CD14-positive monocyte (primary cell): Measurements from ENCODE around the gene FHOD3. TPM values are rescaled to one million over a fixed set of nuclear protein-coding genes. Genes with fewer than 3 reads are reported as not detected.

ENCODE experiments used
- DNase-seq, 3 donors: peaks; one replicate each; pipeline ENCODE4 v3.0.0-alpha.2; 2011 to 2022
- H2AFZ ChIP-seq: 2 replicates; pipeline ENCODE4 v1.6.0; 2012; ENCODE audit warnings: mild to moderate bottlenecking, low read depth, low read length, inconsistent platforms; ENCODE audit not compliant: insufficient read depth, poor library complexity, severe bottlenecking
- H3K27ac ChIP-seq, 2 donors: 1 replicate in 1 of 2; 2 replicates in 1 of 2; pipeline ENCODE4 v1.5.1; 2012 to 2013; ENCODE audit warnings: low read length in 2 of 2, control low read depth in 1 of 2, inconsistent platforms in 1 of 2, low read depth in 1 of 2, mild to moderate bottlenecking in 1 of 2
- H3K27me3 ChIP-seq, 2 donors: one replicate each; pipeline versions ENCODE4 v1.6.0 to v1.6.1; 2011 to 2013; ENCODE audit warnings: low read length in 2 of 2; ENCODE audit not compliant: control insufficient read depth in 2 of 2, insufficient read depth in 2 of 2
- H3K36me3 ChIP-seq, 2 donors: replicated peaks in 1 of 2; 1 replicate in 1 of 2; 2 replicates in 1 of 2; pipeline versions ENCODE4 v1.5.1 to v1.6.1; 2012 to 2013; ENCODE audit warnings: low read length in 2 of 2, control low read depth in 1 of 2, inconsistent platforms in 1 of 2, mild to moderate bottlenecking in 1 of 2; ENCODE audit not compliant: insufficient read depth in 2 of 2, control insufficient read depth in 1 of 2
- H3K4me1 ChIP-seq, 2 donors: 1 replicate in 1 of 2; 2 replicates in 1 of 2; pipeline versions ENCODE4 v1.5.1 to v1.6.1; 2012 to 2013; ENCODE audit warnings: low read length in 2 of 2, control low read depth in 1 of 2, inconsistent platforms in 1 of 2, mild to moderate bottlenecking in 1 of 2, moderate library complexity in 1 of 2; ENCODE audit not compliant: insufficient read depth in 2 of 2, control insufficient read depth in 1 of 2
- H3K4me2 ChIP-seq: replicated peaks from 2 replicates; pipeline ENCODE3; 2012; ENCODE audit warnings: low read length, moderate library complexity, mild to moderate bottlenecking; ENCODE audit not compliant: poor library complexity, severe bottlenecking; ENCODE audit errors: extremely low read depth
- H3K4me3 ChIP-seq, 3 experiments: fragments of 200-600 bp in 1 of 3; sonication (generic) in 1 of 3; replicated peaks in 1 of 3; 1 replicate in 2 of 3; 2 replicates in 1 of 3; pipeline ENCODE4 v1.5.1; 2011 to 2013; ENCODE audit warnings: low read length in 3 of 3, mild to moderate bottlenecking in 3 of 3, control low read depth in 2 of 3, low read depth in 2 of 3, inconsistent platforms in 1 of 3, moderate library complexity in 1 of 3
- H3K79me2 ChIP-seq: 2 replicates; pipeline ENCODE4 v1.6.0; 2012; ENCODE audit warnings: mild to moderate bottlenecking, control low read depth, inconsistent platforms, low read length, moderate library complexity; ENCODE audit not compliant: insufficient read depth
- H3K9ac ChIP-seq: 2 replicates; pipeline ENCODE4 v1.6.0; 2017; ENCODE audit warnings: low read length, mild to moderate bottlenecking; ENCODE audit not compliant: insufficient read depth, poor library complexity, severe bottlenecking
- H3K9me3 ChIP-seq, 2 donors: replicated peaks in 1 of 2; 1 replicate in 1 of 2; 2 replicates in 1 of 2; pipeline versions ENCODE4 v1.5.1 to v1.6.1; 2012 to 2013; ENCODE audit warnings: low read length in 2 of 2, control low read depth in 1 of 2; ENCODE audit not compliant: control insufficient read depth in 1 of 2, insufficient read depth in 1 of 2
- H4K20me1 ChIP-seq: 2 replicates; pipeline ENCODE4 v1.6.0; 2012; ENCODE audit warnings: mild to moderate bottlenecking, low read length, control low read depth, moderate library complexity; ENCODE audit not compliant: insufficient read depth
- H3K27ac Mint-ChIP-seq, 7 donors: one replicate each; pipeline ENCODE4 v1.8.0; 2020; ENCODE audit warnings: mild to moderate bottlenecking in 7 of 7, mixed read lengths in 7 of 7, moderate library complexity in 6 of 7, inconsistent platforms in 2 of 7
- H3K27me3 Mint-ChIP-seq, 3 donors: one replicate each; pipeline ENCODE4 v1.8.0; 2021 to 2022; ENCODE audit warnings: low read depth in 3 of 3, mild to moderate bottlenecking in 3 of 3, mixed read lengths in 3 of 3, moderate library complexity in 3 of 3, inconsistent platforms in 1 of 3
- H3K36me3 Mint-ChIP-seq, 2 donors: one replicate each; pipeline ENCODE4 v1.8.0; 2020; ENCODE audit warnings: mixed read lengths in 2 of 2, inconsistent platforms in 1 of 2, mild to moderate bottlenecking in 1 of 2
- H3K4me1 Mint-ChIP-seq: one replicate; pipeline ENCODE4 v1.8.0; 2020; ENCODE audit warnings: mild to moderate bottlenecking, mixed read lengths
- H3K4me3 Mint-ChIP-seq, 2 donors: one replicate each; pipeline ENCODE4 v1.8.0; 2020; ENCODE audit warnings: mild to moderate bottlenecking in 2 of 2, mixed read lengths in 2 of 2, moderate library complexity in 1 of 2
- H3K9me3 Mint-ChIP-seq, 7 donors: one replicate each; pipeline ENCODE4 v1.8.0; 2020 to 2022; ENCODE audit warnings: mixed read lengths in 7 of 7, mild to moderate bottlenecking in 6 of 7, moderate library complexity in 6 of 7, inconsistent platforms in 2 of 7
- WGBS: methylation state at CpG from one replicate; pipeline ENCODE4 v1.1.5; 2013; ENCODE audit warnings: missing lambda C conversion rate; ENCODE audit not compliant: insufficient coverage; 5-methylcytosine and 5-hydroxymethylcytosine counted together
- intact Hi-C, 2 donors: fragments of 100-400 bp; cut with micrococcal nuclease; formaldehyde crosslinking; loops; one replicate each; pipeline versions ENCODE4 v1.15.0 to v1.15.1; 2023
- polyA plus RNA-seq, 3 donors: library from polyadenylated mRNA; depleted of rRNA in 1 of 3; unstranded in 2 of 3; stranded (reverse) in 1 of 3; fragments of 300-500 nt in 2 of 3; fragments of >200 nt in 1 of 3; fragmentation: Illumina TruSeq in 2 of 3; gene quantifications; 1 replicate in 2 of 3; 2 replicates in 1 of 3; pipeline ENCODE4 v1.2.3, GENCODE V29; 2012 to 2021
- TF ChIP-seq, protein P1 (sequence below): fragments of 200-600 bp; IDR thresholded peaks from one replicate; pipeline ENCODE4 v1.8.0; 2022; ENCODE audit warnings: antibody characterized with exemption, mild to moderate bottlenecking

The FHOD3 gene
- polyA plus RNA-seq, 3 donors = not detected

GRCh38 chr18:36771245-36771644 lies 473.7 kb downstream of the FHOD3 start:
- TF ChIP-seq, protein P1, sequence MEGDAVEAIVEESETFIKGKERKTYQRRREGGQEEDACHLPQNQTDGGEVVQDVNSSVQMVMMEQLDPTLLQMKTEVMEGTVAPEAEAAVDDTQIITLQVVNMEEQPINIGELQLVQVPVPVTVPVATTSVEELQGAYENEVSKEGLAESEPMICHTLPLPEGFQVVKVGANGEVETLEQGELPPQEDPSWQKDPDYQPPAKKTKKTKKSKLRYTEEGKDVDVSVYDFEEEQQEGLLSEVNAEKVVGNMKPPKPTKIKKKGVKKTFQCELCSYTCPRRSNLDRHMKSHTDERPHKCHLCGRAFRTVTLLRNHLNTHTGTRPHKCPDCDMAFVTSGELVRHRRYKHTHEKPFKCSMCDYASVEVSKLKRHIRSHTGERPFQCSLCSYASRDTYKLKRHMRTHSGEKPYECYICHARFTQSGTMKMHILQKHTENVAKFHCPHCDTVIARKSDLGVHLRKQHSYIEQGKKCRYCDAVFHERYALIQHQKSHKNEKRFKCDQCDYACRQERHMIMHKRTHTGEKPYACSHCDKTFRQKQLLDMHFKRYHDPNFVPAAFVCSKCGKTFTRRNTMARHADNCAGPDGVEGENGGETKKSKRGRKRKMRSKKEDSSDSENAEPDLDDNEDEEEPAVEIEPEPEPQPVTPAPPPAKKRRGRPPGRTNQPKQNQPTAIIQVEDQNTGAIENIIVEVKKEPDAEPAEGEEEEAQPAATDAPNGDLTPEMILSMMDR = no peak
- Mint-ChIP-seq H3K9me3 (peaks cover 0 to 4% (median 0%) of the 10 kb centered on the region in 7 donors), H3K4me1 (no peaks in the 10 kb centered on the region), H3K27ac (no peak overlapping the region), H3K36me3 (no peaks in the 10 kb centered on the region), H3K27me3 (peaks cover 0 to 2% (median 0%) of the 10 kb centered on the region in 3 donors), H3K4me3 (no peak overlapping the region)
- Histone ChIP-seq H3K27ac (no peak overlapping the region), H2AFZ (no peak overlapping the region), H3K36me3 (no peaks in the 10 kb centered on the region), H3K4me2 (no peak overlapping the region), H4K20me1 (no peaks in the 10 kb centered on the region), H3K9me3 (no peaks in the 10 kb centered on the region), H3K79me2 (no peaks in the 10 kb centered on the region), H3K4me3 (no peak overlapping the region), H3K9ac (no peak overlapping the region), H3K4me1 (no peaks in the 10 kb centered on the region), H3K27me3 (no peaks in the 10 kb centered on the region)
- intact Hi-C loops = no loop called here
- no peak for DNase-seq
- WGBS = 100% methylated on average over 2 of the region's 4 CpGs

- no peak overlapping the region for H3K4me2 ChIP-seq
- no peaks in the 10 kb centered on the region for H3K36me3 Mint-ChIP-seq
Measured at GRCh38 chr18:36772241-36772723, 474.8 kb downstream of the FHOD3 start.

More at GRCh38 chr18:36772241-36772723, 474.8 kb downstream of the FHOD3 start:
- Histone ChIP-seq H3K27me3 (no peaks in the 10 kb centered on the region), H3K4me3 (no peak overlapping the region), H3K36me3 (no peaks in the 10 kb centered on the region), H3K9ac (no peak overlapping the region), H3K79me2 (no peaks in the 10 kb centered on the region), H3K27ac (no peak overlapping the region), H4K20me1 (no peaks in the 10 kb centered on the region), H2AFZ (no peak overlapping the region), H3K4me1 (no peaks in the 10 kb centered on the region), H3K9me3 (no peaks in the 10 kb centered on the region)
- Mint-ChIP-seq H3K4me1 (no peaks in the 10 kb centered on the region), H3K9me3 (peaks cover 0 to 4% (median 0%) of the 10 kb centered on the region in 7 donors), H3K27me3 (peaks cover 0 to 2% (median 0%) of the 10 kb centered on the region in 3 donors), H3K4me3 (no peak overlapping the region), H3K27ac (no peak overlapping the region)
- 91% methylated on average over 4 of the region's 4 CpGs for WGBS
- TF ChIP-seq, protein P1 = no peak
- no peak for DNase-seq
- intact Hi-C loops = no loop called here
